Neural progenitor cell (in vitro differentiated cells): ENCODE measurements around the gene PKNOX2.

Experiments used
- EZH2phosphoT487 ChIP-seq: fragments of 200-600 bp; sonication (generic); IDR thresholded peaks from 2 replicates; pipeline ENCODE4 v1.6.1; 2017; ENCODE audit warnings: antibody characterized with exemption
- TF ChIP-seq, protein P1 (sequence below): fragments of 200-600 bp; sonication (generic); IDR thresholded peaks from 2 replicates; pipeline ENCODE4 v1.5.1; 2017; ENCODE audit warnings: antibody characterized with exemption, mild to moderate bottlenecking

DNA sequence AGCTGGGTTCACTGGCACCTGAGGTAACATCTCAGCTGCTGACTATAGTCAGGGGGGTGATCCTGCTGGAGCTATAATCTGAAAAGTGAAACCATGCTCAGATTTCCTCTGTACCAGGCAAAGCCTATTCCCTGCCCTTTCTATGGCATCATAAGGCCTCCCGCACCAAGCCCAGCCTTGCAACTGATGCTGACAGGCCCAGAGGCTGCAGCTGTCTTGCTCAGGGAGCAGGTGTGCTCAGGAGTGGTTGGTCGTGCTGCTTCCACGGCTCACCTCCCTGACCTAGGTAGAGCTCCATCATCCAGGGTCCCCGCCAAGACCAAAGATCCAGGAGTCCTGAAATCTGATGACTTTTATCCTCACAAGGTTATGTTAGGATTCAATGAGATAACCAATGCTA, 209.8 kb downstream of the PKNOX2 start:
- no peak for TF ChIP-seq EZH2phosphoT487
- TF ChIP-seq, protein P1, sequence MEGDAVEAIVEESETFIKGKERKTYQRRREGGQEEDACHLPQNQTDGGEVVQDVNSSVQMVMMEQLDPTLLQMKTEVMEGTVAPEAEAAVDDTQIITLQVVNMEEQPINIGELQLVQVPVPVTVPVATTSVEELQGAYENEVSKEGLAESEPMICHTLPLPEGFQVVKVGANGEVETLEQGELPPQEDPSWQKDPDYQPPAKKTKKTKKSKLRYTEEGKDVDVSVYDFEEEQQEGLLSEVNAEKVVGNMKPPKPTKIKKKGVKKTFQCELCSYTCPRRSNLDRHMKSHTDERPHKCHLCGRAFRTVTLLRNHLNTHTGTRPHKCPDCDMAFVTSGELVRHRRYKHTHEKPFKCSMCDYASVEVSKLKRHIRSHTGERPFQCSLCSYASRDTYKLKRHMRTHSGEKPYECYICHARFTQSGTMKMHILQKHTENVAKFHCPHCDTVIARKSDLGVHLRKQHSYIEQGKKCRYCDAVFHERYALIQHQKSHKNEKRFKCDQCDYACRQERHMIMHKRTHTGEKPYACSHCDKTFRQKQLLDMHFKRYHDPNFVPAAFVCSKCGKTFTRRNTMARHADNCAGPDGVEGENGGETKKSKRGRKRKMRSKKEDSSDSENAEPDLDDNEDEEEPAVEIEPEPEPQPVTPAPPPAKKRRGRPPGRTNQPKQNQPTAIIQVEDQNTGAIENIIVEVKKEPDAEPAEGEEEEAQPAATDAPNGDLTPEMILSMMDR: no peak
